Measurements from ENCODE around the gene PARD3.

DNA sequence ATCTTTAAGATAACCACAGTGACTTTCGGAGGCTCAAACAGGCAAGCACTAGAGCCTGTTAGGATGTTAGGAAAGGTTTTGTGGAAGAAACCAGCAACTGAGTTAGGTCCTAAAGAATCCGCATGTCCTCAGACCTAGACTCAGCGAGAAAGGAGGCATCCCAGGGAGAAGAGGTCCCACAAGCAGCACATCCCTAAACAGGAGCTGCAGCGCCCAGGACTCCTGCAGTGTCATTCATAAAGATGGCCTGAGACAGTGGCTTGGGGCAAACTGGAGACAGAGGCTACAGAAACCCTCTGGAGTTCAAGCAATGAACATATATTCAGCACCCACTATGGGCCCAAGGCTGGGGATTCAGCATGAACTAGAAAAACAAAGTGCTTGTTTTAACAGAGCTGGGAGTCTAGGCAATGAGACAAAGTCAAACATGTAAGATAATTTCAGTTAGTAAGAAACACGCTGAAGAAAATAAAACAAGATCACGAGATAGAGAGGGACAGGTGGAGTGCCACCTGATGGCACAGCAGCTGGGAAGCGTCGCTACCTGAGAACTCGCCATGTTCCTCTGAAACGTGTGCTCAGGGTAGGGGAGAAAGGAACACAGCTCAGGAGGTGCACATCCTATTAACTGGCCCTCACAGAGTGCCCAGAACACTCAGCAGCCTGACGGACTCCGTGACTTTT lies 48.1 kb downstream of the PARD3 start:
- TF ChIP-seq POLR2A (IDR thresholded peaks at IDR 0.05) (no peak), CTCF (IDR thresholded peaks at IDR 0.05) (no peak)
